Trophoblast cell (in vitro differentiated cells and primary cell): Measurements from ENCODE around the gene FKBP7.

Source experiments
- DNase-seq, 2 donors: peaks; one replicate each; pipeline ENCODE4 v3.0.0-alpha.2; 2016
- H2AFZ ChIP-seq: 2 replicates; pipeline ENCODE4 v1.6.1; 2013; ENCODE audit warnings: low read length, moderate library complexity, mild to moderate bottlenecking; ENCODE audit not compliant: insufficient read depth, poor library complexity
- H2AK5ac ChIP-seq: 2 replicates; pipeline ENCODE4 v1.6.1; 2013; ENCODE audit warnings: mild to moderate bottlenecking, low read length
- H2BK120ac ChIP-seq: 2 replicates; pipeline ENCODE4 v1.6.1; 2013; ENCODE audit warnings: low read length, mild to moderate bottlenecking, moderate library complexity; ENCODE audit not compliant: insufficient read depth, poor library complexity
- H2BK12ac ChIP-seq: 2 replicates; pipeline ENCODE4 v1.6.1; 2013; ENCODE audit warnings: mild to moderate bottlenecking, low read length, moderate library complexity
- H2BK5ac ChIP-seq: 2 replicates; pipeline ENCODE4 v1.6.1; 2013; ENCODE audit warnings: low read length, low read depth, moderate library complexity, mild to moderate bottlenecking; ENCODE audit not compliant: poor library complexity
- H3K14ac ChIP-seq: 2 replicates; pipeline ENCODE4 v1.6.1; 2013; ENCODE audit warnings: mild to moderate bottlenecking, low read length
- H3K18ac ChIP-seq: 2 replicates; pipeline ENCODE4 v1.6.1; 2013; ENCODE audit warnings: mild to moderate bottlenecking, low read length
- H3K23ac ChIP-seq: 2 replicates; pipeline ENCODE4 v1.6.1; 2013; ENCODE audit warnings: low read length
- H3K27ac ChIP-seq: 2 replicates; pipeline ENCODE4 v1.5.1; 2013; ENCODE audit warnings: low read depth, mild to moderate bottlenecking, inconsistent platforms, low read length, moderate library complexity
- H3K27me3 ChIP-seq: 2 replicates; pipeline ENCODE4 v1.6.1; 2013; ENCODE audit warnings: inconsistent platforms, mild to moderate bottlenecking, low read length, moderate library complexity; ENCODE audit not compliant: insufficient read depth
- H3K36me3 ChIP-seq, 2 experiments: 1 replicate in 1 of 2; 2 replicates in 1 of 2; pipeline ENCODE4 v1.6.1; 2013; ENCODE audit warnings: low read length in 2 of 2, mild to moderate bottlenecking in 2 of 2, moderate library complexity in 1 of 2; ENCODE audit not compliant: insufficient read depth in 2 of 2, control insufficient read depth in 1 of 2
- H3K4ac ChIP-seq: 2 replicates; pipeline ENCODE4 v1.6.1; 2013; ENCODE audit warnings: low read depth, mild to moderate bottlenecking, low read length, moderate library complexity
- H3K4me1 ChIP-seq, 2 experiments: 1 replicate in 1 of 2; 2 replicates in 1 of 2; pipeline ENCODE4 v1.6.1; 2013; ENCODE audit warnings: low read length in 2 of 2, mild to moderate bottlenecking in 2 of 2, moderate library complexity in 1 of 2; ENCODE audit not compliant: insufficient read depth in 2 of 2, control insufficient read depth in 1 of 2
- H3K4me2 ChIP-seq: 2 replicates; pipeline ENCODE4 v1.6.1; 2013; ENCODE audit warnings: inconsistent platforms, mild to moderate bottlenecking, low read length, moderate library complexity
- H3K4me3 ChIP-seq: 2 replicates; pipeline ENCODE4 v1.5.1; 2013; ENCODE audit warnings: mild to moderate bottlenecking, low read depth, low read length, inconsistent platforms
- H3K79me1 ChIP-seq: one replicate; pipeline ENCODE4 v1.6.1; 2013; ENCODE audit warnings: low read length
- H3K79me2 ChIP-seq: 2 replicates; pipeline ENCODE4 v1.6.1; 2013; ENCODE audit warnings: low read length, mild to moderate bottlenecking; ENCODE audit not compliant: control insufficient read depth, insufficient read depth, poor library complexity
- H3K9ac ChIP-seq: 2 replicates; pipeline ENCODE4 v1.6.1; 2013; ENCODE audit warnings: mild to moderate bottlenecking, low read length
- H3K9me3 ChIP-seq: 2 replicates; pipeline ENCODE4 v1.6.1; 2013; ENCODE audit warnings: low read depth, mild to moderate bottlenecking, control low read depth, inconsistent platforms, low read length; ENCODE audit not compliant: insufficient read depth
- H4K12ac ChIP-seq: 2 replicates; pipeline ENCODE4 v1.6.1; 2013; ENCODE audit warnings: low read depth, mild to moderate bottlenecking, low read length, moderate library complexity
- H4K8ac ChIP-seq: 2 replicates; pipeline ENCODE4 v1.6.1; 2013; ENCODE audit warnings: low read depth, mild to moderate bottlenecking, low read length, moderate library complexity
- H4K91ac ChIP-seq: one replicate; pipeline ENCODE4 v1.6.1; 2013; ENCODE audit warnings: low read depth, mild to moderate bottlenecking, low read length, moderate library complexity
- WGBS: extraction: QIAGEN DNeasy Blood & Tissue Kit; methylation state at CpG from one replicate; pipeline ENCODE4 v1.1.7; 2013; ENCODE audit warnings: missing lambda C conversion rate; ENCODE audit not compliant: insufficient read length, insufficient coverage; ENCODE audit errors: extremely low coverage; 5-methylcytosine and 5-hydroxymethylcytosine counted together

FKBP7 gene

GRCh38 chr2:178496049-178496448 is 17.6 kb upstream of the FKBP7 start:
- Histone ChIP-seq H3K79me1 (no peaks in the 10 kb centered on the region), H3K23ac (no peak overlapping the region)
- no CpG with 5 or more reads among the region's 4 CpGs for WGBS

GRCh38 chr2:178491612-178492011 is 13.2 kb upstream of the FKBP7 start:
- no peak overlapping the region for H2AFZ ChIP-seq
- H3K27me3 ChIP-seq = no peaks in the 10 kb centered on the region
- no peak overlapping the region for H4K91ac ChIP-seq
- no peak overlapping the region for H2BK12ac ChIP-seq
- H2BK5ac ChIP-seq = no peak overlapping the region
- H3K18ac ChIP-seq = no peak overlapping the region
- no CpG with 5 or more reads among the region's 6 CpGs for WGBS
- no peaks in the 10 kb centered on the region for H3K79me1 ChIP-seq
- H3K9me3 ChIP-seq = no peaks in the 10 kb centered on the region
- H4K12ac ChIP-seq = no peak overlapping the region
- DNase-seq = no peak
- H3K14ac ChIP-seq = no peak overlapping the region
- no peak overlapping the region for H2BK120ac ChIP-seq
- no peak overlapping the region for H4K8ac ChIP-seq
- no peak overlapping the region for H3K4me3 ChIP-seq
- H3K4me1 ChIP-seq = no peaks in the 10 kb centered on the region
- no peak overlapping the region for H3K27ac ChIP-seq
- H3K9ac ChIP-seq = no peak overlapping the region
- peaks cover 6 to 13% of the 10 kb centered on the region in 2 experiments for H3K36me3 ChIP-seq
- no peak overlapping the region for H3K4me2 ChIP-seq
- no peak overlapping the region for H3K23ac ChIP-seq
- H3K4ac ChIP-seq = no peak overlapping the region
- H3K79me2 ChIP-seq = no peaks in the 10 kb centered on the region
- no peak overlapping the region for H2AK5ac ChIP-seq

More at GRCh38 chr2:178496049-178496448, 17.6 kb upstream of the FKBP7 start:
- Histone ChIP-seq H3K14ac (no peak overlapping the region), H2BK5ac (no peak overlapping the region), H4K8ac (no peak overlapping the region), H4K91ac (no peak overlapping the region), H3K79me2 (no peaks in the 10 kb centered on the region), H3K27me3 (no peaks in the 10 kb centered on the region), H4K12ac (no peak overlapping the region), H3K9ac (no peak overlapping the region), H3K18ac (no peak overlapping the region), H3K4ac (no peak overlapping the region), H2BK12ac (no peak overlapping the region), H2AFZ (no peak overlapping the region), H3K36me3 (peaks cover 8 to 14% of the 10 kb centered on the region in 2 experiments), H2AK5ac (no peak overlapping the region), H3K4me2 (no peak overlapping the region), H3K4me1 (no peaks in the 10 kb centered on the region), H3K9me3 (no peaks in the 10 kb centered on the region), H2BK120ac (no peak overlapping the region), H3K4me3 (no peak overlapping the region), H3K27ac (no peak overlapping the region)
- DNase-seq = no peak

GRCh38 chr2:178485356-178485755 is 7.0 kb upstream of the FKBP7 start:
- Histone ChIP-seq H3K4me2 (no peak overlapping the region), H2BK5ac (no peak overlapping the region), H3K4me3 (no peak overlapping the region), H3K9me3 (no peaks in the 10 kb centered on the region), H4K91ac (no peak overlapping the region), H3K79me2 (no peaks in the 10 kb centered on the region), H3K14ac (no peak overlapping the region), H3K27ac (no peak overlapping the region), H2BK12ac (no peak overlapping the region), H3K4ac (no peak overlapping the region), H3K4me1 (no peaks in the 10 kb centered on the region), H2AK5ac (no peak overlapping the region), H3K79me1 (no peaks in the 10 kb centered on the region), H2BK120ac (no peak overlapping the region), H4K12ac (no peak overlapping the region), H3K9ac (no peak overlapping the region), H3K36me3 (no peaks in the 10 kb centered on the region), H4K8ac (no peak overlapping the region), H2AFZ (no peak overlapping the region), H3K23ac (no peak overlapping the region), H3K18ac (no peak overlapping the region), H3K27me3 (no peaks in the 10 kb centered on the region)
- DNase-seq = no peak
- no CpG with 5 or more reads among the region's 3 CpGs for WGBS

- no peak overlapping the region for H3K18ac ChIP-seq
- peaks cover 2% of the 10 kb centered on the region for H3K79me1 ChIP-seq
- H2BK120ac ChIP-seq = no peak overlapping the region
- H4K91ac ChIP-seq = no peak overlapping the region
- no peaks in the 10 kb centered on the region for H3K79me2 ChIP-seq
- H3K4me3 ChIP-seq = no peak overlapping the region
- H4K12ac ChIP-seq = no peak overlapping the region
- WGBS = no CpG with 5 or more reads among the region's 6 CpGs
- H3K36me3 ChIP-seq = no peaks in the 10 kb centered on the region
- H3K27me3 ChIP-seq = no peaks in the 10 kb centered on the region
- H2AFZ ChIP-seq = no peak overlapping the region
- H3K4me2 ChIP-seq = no peak overlapping the region
- no peak overlapping the region for H2BK12ac ChIP-seq
- H3K9me3 ChIP-seq = no peaks in the 10 kb centered on the region
- no peak overlapping the region for H3K27ac ChIP-seq
- H4K8ac ChIP-seq = no peak overlapping the region
- no peak overlapping the region for H3K9ac ChIP-seq
- no peak overlapping the region for H2AK5ac ChIP-seq
- peaks cover 0 to under 1% of the 10 kb centered on the region in 2 experiments for H3K4me1 ChIP-seq
- H3K23ac ChIP-seq = no peak overlapping the region
- H3K4ac ChIP-seq = no peak overlapping the region
- DNase-seq = no peak
- H2BK5ac ChIP-seq = no peak overlapping the region
- no peak overlapping the region for H3K14ac ChIP-seq
Measured at GRCh38 chr2:178484245-178485041, 6.0 kb upstream of the FKBP7 start.
